ENCODE data around the gene HYOU1. TPM values are rescaled to one million over a fixed set of nuclear protein-coding genes. Genes with fewer than 3 reads are reported as not detected.

HYOU1 gene
- total RNA-seq, 4 donors from 2014 or later: 46.4 to 131 (median 61.0) TPM

DNA sequence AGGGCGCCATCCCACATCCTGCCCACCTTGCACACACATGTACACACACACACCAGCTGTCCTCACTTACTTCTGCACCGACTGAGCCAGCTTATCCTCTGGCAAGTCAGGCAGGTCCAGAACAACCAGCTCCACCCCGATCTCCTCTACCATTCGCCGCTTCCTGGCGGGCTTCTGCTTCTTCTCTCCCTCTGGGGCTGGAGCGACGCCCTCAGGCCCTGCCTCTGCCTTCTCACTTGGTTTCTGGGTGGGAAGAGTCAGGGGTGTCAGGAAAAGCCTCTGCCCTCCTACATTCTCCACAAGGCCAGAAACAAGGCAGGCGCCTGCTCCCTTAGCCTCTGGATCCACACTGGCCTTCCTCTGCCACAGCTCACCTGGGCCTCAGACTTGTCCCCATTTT, 8.4 kb downstream of the HYOU1 start:
- peaks cover 0 to 70% (median 25%) of the 10 kb centered on the region in 4 donors for H3K36me3 ChIP-seq
- no peaks in the 10 kb centered on the region for H3K27me3 ChIP-seq
- TF ChIP-seq POLR2AphosphoS5 (IDR thresholded peaks at IDR 0.05): no peak
- TF ChIP-seq EP300 (IDR thresholded peaks at IDR 0.05; ENCODE audit: low read depth): no peak
- TF ChIP-seq POLR2A (IDR thresholded peaks at IDR 0.05): no peak
- TF ChIP-seq CTCF (IDR thresholded peaks at IDR 0.05): no peak
- WGBS, 2 donors (ENCODE audit: low coverage in 1 of 2): 91 to 94% methylated on average over 7 to 9 of the region's 9 CpGs
- no peak for DNase-seq
- no peak overlapping the region for H3K4me3 ChIP-seq
- intact Hi-C loops (cut with DNase I; ENCODE audit: low total_unique reads): no loop called here
- in situ Hi-C loops (cut with MboI; ENCODE audit: low pct_ligation_motif_present in 1 of 4, low pct_unique_long_range_greater_than_20kb in 1 of 4, low sequenced_read_pairs in 3 of 4): no loop called here
- H3K27ac ChIP-seq: no peak overlapping the region
- H3K9me3 ChIP-seq: no peaks in the 10 kb centered on the region
- H3K4me1 ChIP-seq: no peaks in the 10 kb centered on the region

DNA sequence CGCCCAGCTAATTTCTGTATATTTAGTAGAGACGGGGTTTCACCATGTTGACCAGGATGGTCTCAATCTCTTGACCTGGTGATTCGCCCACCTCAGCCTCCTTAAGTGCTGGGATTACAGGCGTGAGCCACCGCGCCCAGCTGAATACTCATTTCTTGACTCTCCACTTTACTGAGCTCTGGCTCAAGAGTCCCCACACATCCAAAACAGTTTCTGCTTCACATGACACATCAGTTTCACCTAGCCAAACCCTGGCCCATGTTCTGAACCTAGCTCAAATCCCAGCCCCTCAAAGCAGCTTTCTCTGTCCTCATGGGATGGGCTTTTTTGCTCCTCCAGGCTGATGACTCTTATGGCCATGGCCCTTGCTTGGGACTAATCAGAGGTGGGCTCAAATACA, 9.8 kb downstream of the HYOU1 start:
- H3K36me3 ChIP-seq: peaks cover 0 to 56% (median 18%) of the 10 kb centered on the region in 4 donors
- no peaks in the 10 kb centered on the region for H3K27me3 ChIP-seq
- in situ Hi-C loops (cut with MboI; ENCODE audit: low pct_ligation_motif_present in 1 of 4, low pct_unique_long_range_greater_than_20kb in 1 of 4, low sequenced_read_pairs in 3 of 4) (no loop called here), intact Hi-C loops (cut with DNase I; ENCODE audit: low total_unique reads) (no loop called here)
- no peak overlapping the region for H3K4me3 ChIP-seq
- 85% methylated on average over 6 of the region's 6 CpGs; no CpG with 5 or more reads in 1 of the 2 donors for WGBS, 2 donors (ENCODE audit: low coverage in 1 of 2)
- H3K9me3 ChIP-seq: no peaks in the 10 kb centered on the region
- H3K4me1 ChIP-seq: no peaks in the 10 kb centered on the region
- TF ChIP-seq CTCF (IDR thresholded peaks at IDR 0.05) (no peak), EP300 (IDR thresholded peaks at IDR 0.05; ENCODE audit: low read depth) (no peak), POLR2AphosphoS5 (IDR thresholded peaks at IDR 0.05) (no peak), POLR2A (IDR thresholded peaks at IDR 0.05) (no peak)
- H3K27ac ChIP-seq: no peak overlapping the region
- DNase-seq: no peak

- no peak for DNase-seq
- Histone ChIP-seq H3K27me3 (no peaks in the 10 kb centered on the region), H3K27ac (no peak overlapping the region), H3K9me3 (no peaks in the 10 kb centered on the region), H3K36me3 (peaks cover 0 to 49% (median 15%) of the 10 kb centered on the region in 4 donors), H3K4me3 (no peak overlapping the region), H3K4me1 (no peaks in the 10 kb centered on the region)
- in situ Hi-C loops (cut with MboI; ENCODE audit: low pct_ligation_motif_present in 1 of 4, low pct_unique_long_range_greater_than_20kb in 1 of 4, low sequenced_read_pairs in 3 of 4) (no loop called here), intact Hi-C loops (cut with DNase I; ENCODE audit: low total_unique reads) (no loop called here)
- TF ChIP-seq POLR2A (IDR thresholded peaks at IDR 0.05) (no peak), CTCF (IDR thresholded peaks at IDR 0.05) (no peak), EP300 (IDR thresholded peaks at IDR 0.05; ENCODE audit: low read depth) (no peak), POLR2AphosphoS5 (IDR thresholded peaks at IDR 0.05) (no peak)
- 98% methylated on average over 6 of the region's 6 CpGs; no CpG with 5 or more reads in 1 of the 2 donors for WGBS, 2 donors (ENCODE audit: low coverage in 1 of 2)
Measured at GRCh38 chr11:119046489-119046888, 10.5 kb downstream of the HYOU1 start.

DNA sequence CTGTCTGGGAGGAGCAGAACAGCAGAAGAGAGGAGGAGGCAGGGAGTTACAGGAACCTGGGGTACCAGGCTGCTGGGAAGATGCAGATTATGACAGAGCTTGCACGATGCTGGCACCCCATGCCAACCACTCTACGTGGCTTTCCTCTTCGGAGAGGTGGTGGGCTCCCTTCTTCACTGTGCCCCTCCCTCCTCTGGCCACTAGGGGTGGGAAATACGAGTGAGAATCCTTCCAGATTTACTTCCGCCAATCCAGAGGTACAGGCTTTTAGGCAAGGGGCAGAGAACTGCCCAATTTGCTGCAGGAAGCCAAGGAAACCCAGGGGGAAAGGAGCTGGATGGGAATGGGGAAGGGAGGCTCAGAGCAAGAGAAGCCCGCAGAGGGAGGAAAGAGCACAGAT, 12.3 kb downstream of the HYOU1 start:
- 68 to 78% methylated on average over 4 to 6 of the region's 6 CpGs for WGBS, 2 donors (ENCODE audit: low coverage in 1 of 2)
- no peak for TF ChIP-seq EP300 (IDR thresholded peaks at IDR 0.05; ENCODE audit: low read depth)
- TF ChIP-seq POLR2A (IDR thresholded peaks at IDR 0.05): no peak
- no peak for TF ChIP-seq CTCF (IDR thresholded peaks at IDR 0.05)
- TF ChIP-seq POLR2AphosphoS5 (IDR thresholded peaks at IDR 0.05): no peak

More for the DNA sequence above, 12.3 kb downstream of the HYOU1 start:
- H3K27ac ChIP-seq: no peak overlapping the region
- in situ Hi-C loops (cut with MboI; ENCODE audit: low pct_ligation_motif_present in 1 of 4, low pct_unique_long_range_greater_than_20kb in 1 of 4, low sequenced_read_pairs in 3 of 4) (no loop called here), intact Hi-C loops (cut with DNase I; ENCODE audit: low total_unique reads) (no loop called here)
- H3K9me3 ChIP-seq: no peaks in the 10 kb centered on the region
- H3K4me3 ChIP-seq: no peak overlapping the region
- no peaks in the 10 kb centered on the region for H3K4me1 ChIP-seq
- no peak for DNase-seq
- H3K36me3 ChIP-seq: peaks cover 0 to 41% (median 15%) of the 10 kb centered on the region in 4 donors
- no peaks in the 10 kb centered on the region for H3K27me3 ChIP-seq
